Measurements from ENCODE around the gene SLIT1.

SLIT1 gene

DNA sequence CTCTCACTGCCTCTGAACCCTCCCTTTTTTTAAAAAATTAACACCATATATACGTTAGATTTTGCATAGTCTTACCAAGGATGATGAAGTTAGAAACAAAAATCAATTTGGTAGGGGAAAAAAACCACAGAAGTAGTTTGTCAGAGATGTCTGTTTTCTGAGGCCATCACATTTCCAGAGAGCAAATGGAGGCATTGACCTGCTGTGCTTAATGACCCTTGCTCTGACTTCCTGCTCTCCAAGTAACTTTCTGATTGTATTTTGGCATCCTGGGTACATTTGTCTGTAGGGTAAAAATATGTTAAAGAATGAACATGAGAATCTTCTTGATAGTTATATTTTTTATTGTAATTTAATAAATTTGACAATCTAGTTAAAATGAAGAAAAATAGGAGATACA, 213.5 kb downstream of the SLIT1 start:
- TF ChIP-seq FOXP2 (optimal IDR thresholded peaks at IDR 0.05; ENCODE audit: borderline replicate concordance, extremely low read depth, extremely low read length, insufficient read depth) (no peak), POLR2AphosphoS5 (IDR thresholded peaks at IDR 0.05; ENCODE audit: low read depth, low read length) (no peak), TAF1 (IDR thresholded peaks at IDR 0.05; ENCODE audit: borderline replicate concordance, insufficient read depth, low read length) (no peak)
- TF ChIP-seq, protein P1, sequence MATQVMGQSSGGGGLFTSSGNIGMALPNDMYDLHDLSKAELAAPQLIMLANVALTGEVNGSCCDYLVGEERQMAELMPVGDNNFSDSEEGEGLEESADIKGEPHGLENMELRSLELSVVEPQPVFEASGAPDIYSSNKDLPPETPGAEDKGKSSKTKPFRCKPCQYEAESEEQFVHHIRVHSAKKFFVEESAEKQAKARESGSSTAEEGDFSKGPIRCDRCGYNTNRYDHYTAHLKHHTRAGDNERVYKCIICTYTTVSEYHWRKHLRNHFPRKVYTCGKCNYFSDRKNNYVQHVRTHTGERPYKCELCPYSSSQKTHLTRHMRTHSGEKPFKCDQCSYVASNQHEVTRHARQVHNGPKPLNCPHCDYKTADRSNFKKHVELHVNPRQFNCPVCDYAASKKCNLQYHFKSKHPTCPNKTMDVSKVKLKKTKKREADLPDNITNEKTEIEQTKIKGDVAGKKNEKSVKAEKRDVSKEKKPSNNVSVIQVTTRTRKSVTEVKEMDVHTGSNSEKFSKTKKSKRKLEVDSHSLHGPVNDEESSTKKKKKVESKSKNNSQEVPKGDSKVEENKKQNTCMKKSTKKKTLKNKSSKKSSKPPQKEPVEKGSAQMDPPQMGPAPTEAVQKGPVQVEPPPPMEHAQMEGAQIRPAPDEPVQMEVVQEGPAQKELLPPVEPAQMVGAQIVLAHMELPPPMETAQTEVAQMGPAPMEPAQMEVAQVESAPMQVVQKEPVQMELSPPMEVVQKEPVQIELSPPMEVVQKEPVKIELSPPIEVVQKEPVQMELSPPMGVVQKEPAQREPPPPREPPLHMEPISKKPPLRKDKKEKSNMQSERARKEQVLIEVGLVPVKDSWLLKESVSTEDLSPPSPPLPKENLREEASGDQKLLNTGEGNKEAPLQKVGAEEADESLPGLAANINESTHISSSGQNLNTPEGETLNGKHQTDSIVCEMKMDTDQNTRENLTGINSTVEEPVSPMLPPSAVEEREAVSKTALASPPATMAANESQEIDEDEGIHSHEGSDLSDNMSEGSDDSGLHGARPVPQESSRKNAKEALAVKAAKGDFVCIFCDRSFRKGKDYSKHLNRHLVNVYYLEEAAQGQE (IDR thresholded peaks at IDR 0.05; ENCODE audit: insufficient read depth in 1 of 2, low read depth in 2 of 2, low read length in 2 of 2), result no peak

DNA sequence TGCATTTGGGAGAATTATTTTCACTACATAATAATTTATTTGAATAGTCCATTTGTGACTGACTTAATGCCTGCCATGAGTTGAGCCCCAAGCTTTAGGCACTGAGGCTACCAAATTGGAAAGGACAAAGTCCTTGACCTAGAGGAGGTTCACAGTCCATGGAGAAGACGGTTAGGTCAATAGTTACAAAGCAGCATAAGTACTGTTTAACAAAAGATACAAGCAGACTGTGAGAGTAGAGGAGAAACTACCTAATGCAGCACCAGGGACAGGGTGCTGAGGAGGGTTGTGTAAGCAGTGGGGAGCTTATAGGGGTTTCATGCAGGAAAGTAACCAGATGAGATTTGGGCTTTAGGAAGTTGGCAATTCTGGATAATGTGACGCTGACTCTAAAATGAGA, 214.4 kb downstream of the SLIT1 start:
- no peak for TF ChIP-seq FOXP2 (optimal IDR thresholded peaks at IDR 0.05; ENCODE audit: borderline replicate concordance, extremely low read depth, extremely low read length, insufficient read depth)
- no peak for TF ChIP-seq POLR2AphosphoS5 (IDR thresholded peaks at IDR 0.05; ENCODE audit: low read depth, low read length)
- no peak for TF ChIP-seq TAF1 (IDR thresholded peaks at IDR 0.05; ENCODE audit: borderline replicate concordance, insufficient read depth, low read length)
- TF ChIP-seq, protein P1 (IDR thresholded peaks at IDR 0.05; ENCODE audit: insufficient read depth in 1 of 2, low read depth in 2 of 2, low read length in 2 of 2), result no peak
- no peak for TF ChIP-seq SIN3A (IDR thresholded peaks at IDR 0.05; ENCODE audit: borderline replicate concordance, insufficient read depth, low read length)

DNA sequence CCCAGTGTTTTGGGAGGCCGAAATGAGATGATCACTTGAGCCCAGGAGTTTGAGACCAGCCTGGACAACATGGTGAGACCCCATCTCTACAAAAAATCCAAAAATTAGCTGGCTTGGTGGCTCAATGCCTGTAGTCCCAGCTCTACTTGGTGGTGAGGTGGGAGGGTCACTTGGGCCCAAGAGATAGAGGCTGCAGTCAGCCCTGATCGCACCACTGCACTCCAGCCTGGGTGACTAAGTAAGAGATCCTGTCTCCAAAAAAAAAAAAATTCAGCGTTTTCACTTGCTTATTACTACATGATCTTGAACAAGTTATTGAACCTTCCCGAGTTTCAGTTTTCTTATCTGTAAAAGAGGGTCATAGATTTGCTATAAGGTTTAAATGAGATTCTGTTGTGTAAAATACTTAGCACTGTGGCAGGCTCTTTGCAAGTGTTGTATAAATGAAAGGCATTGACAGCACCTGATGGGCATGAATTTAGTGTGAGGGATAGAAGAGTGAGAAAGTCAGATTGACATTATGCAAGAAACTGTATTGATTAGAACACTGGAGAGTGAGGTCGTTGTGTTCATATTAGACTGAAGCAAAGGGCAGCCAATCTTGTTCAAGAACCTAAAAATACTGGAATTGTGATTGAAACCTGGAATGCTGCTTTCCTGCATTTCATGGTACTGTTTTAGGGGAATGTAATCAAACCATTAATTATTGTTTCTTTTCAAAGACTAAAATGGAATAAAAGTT, 216.9 kb downstream of the SLIT1 start:
- no peak for TF ChIP-seq POLR2AphosphoS5 (IDR thresholded peaks at IDR 0.05; ENCODE audit: low read depth, low read length)
- no peak for TF ChIP-seq TAF1 (IDR thresholded peaks at IDR 0.05; ENCODE audit: borderline replicate concordance, insufficient read depth, low read length)
- TF ChIP-seq, protein P1 (IDR thresholded peaks at IDR 0.05; ENCODE audit: insufficient read depth in 1 of 2, low read depth in 2 of 2, low read length in 2 of 2), result no peak
- no peak for TF ChIP-seq FOXP2 (optimal IDR thresholded peaks at IDR 0.05; ENCODE audit: borderline replicate concordance, extremely low read depth, extremely low read length, insufficient read depth)
- TF ChIP-seq SIN3A (IDR thresholded peaks at IDR 0.05; ENCODE audit: borderline replicate concordance, insufficient read depth, low read length), result no peak

DNA sequence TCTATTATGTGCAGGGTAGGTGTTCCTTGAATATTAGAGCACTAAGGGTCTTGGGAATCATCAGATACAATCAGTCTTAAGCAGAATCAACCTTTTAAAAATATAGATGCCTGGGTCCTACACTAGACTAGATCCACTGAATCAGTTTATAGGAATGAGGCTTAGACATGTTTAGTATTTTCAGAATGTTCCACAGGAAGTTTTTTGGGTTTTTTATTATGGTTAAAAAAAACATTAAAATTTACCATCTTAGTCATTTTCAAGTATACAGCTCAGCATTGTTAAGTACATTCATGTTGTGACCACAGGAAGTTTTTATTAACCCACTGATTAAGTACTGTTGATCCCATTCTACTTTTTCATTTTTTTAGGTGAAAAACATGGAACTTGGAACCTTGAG, 217.9 kb downstream of the SLIT1 start:
- TF ChIP-seq, protein P1 (IDR thresholded peaks at IDR 0.05; ENCODE audit: insufficient read depth in 1 of 2, low read depth in 2 of 2, low read length in 2 of 2), result no peak
- no peak for TF ChIP-seq TAF1 (IDR thresholded peaks at IDR 0.05; ENCODE audit: borderline replicate concordance, insufficient read depth, low read length)
- no peak for TF ChIP-seq SIN3A (IDR thresholded peaks at IDR 0.05; ENCODE audit: borderline replicate concordance, insufficient read depth, low read length)
- no peak for TF ChIP-seq POLR2AphosphoS5 (IDR thresholded peaks at IDR 0.05; ENCODE audit: low read depth, low read length)
- no peak for TF ChIP-seq FOXP2 (optimal IDR thresholded peaks at IDR 0.05; ENCODE audit: borderline replicate concordance, extremely low read depth, extremely low read length, insufficient read depth)
